ENCODE measurements around the gene DCHS2.

GRCh38 chr4:154503598-154503997 lies 12.0 kb upstream of the DCHS2 start:
- TF ChIP-seq CTCF (IDR thresholded peaks at IDR 0.05) (peak; percentile 72), ZFX (IDR thresholded peaks at IDR 0.05; ENCODE audit: borderline replicate concordance) (no peak)
